IPS-18c (cell line): ENCODE measurements around the gene DYSF.

Experiments
- H3K4me3 ChIP-seq: 2 replicates; pipeline ENCODE4 v1.7.0; 2013; ENCODE audit warnings: low read depth, mild to moderate bottlenecking, low read length, moderate library complexity; ENCODE audit not compliant: insufficient read depth
- H3K9me3 ChIP-seq: one replicate; pipeline ENCODE4 v1.6.1; 2013; ENCODE audit warnings: mild to moderate bottlenecking, low read length, moderate library complexity; ENCODE audit not compliant: control insufficient read depth, insufficient read depth

The DYSF gene

GRCh38 chr2:71505770-71506140 lies 52.4 kb downstream of the DYSF start:
- Histone ChIP-seq H3K4me3 (no peak overlapping the region), H3K9me3 (no peaks in the 10 kb centered on the region)

GRCh38 chr2:71506222-71507153 lies 53.1 kb downstream of the DYSF start:
- no peak overlapping the region for H3K4me3 ChIP-seq
- H3K9me3 ChIP-seq, result no peaks in the 10 kb centered on the region

GRCh38 chr2:71507476-71507875 lies 54.1 kb downstream of the DYSF start:
- no peak overlapping the region for H3K4me3 ChIP-seq
- H3K9me3 ChIP-seq, result no peaks in the 10 kb centered on the region

- H3K9me3 ChIP-seq, result no peaks in the 10 kb centered on the region
- no peak overlapping the region for H3K4me3 ChIP-seq
Measured at GRCh38 chr2:71510196-71510807, 56.9 kb downstream of the DYSF start.

GRCh38 chr2:71510938-71511337 lies 57.6 kb downstream of the DYSF start:
- no peak overlapping the region for H3K4me3 ChIP-seq

GRCh38 chr2:71511776-71512175 lies 58.4 kb downstream of the DYSF start:
- no peaks in the 10 kb centered on the region for H3K9me3 ChIP-seq

More at GRCh38 chr2:71510938-71511337, 57.6 kb downstream of the DYSF start:
- no peaks in the 10 kb centered on the region for H3K9me3 ChIP-seq

GRCh38 chr2:71512386-71512785 lies 59.0 kb downstream of the DYSF start:
- H3K9me3 ChIP-seq, result no peaks in the 10 kb centered on the region

More at GRCh38 chr2:71511776-71512175, 58.4 kb downstream of the DYSF start:
- no peak overlapping the region for H3K4me3 ChIP-seq

GRCh38 chr2:71513096-71513495 lies 59.7 kb downstream of the DYSF start:
- Histone ChIP-seq H3K4me3 (no peak overlapping the region), H3K9me3 (no peaks in the 10 kb centered on the region)

More at GRCh38 chr2:71512386-71512785, 59.0 kb downstream of the DYSF start:
- no peak overlapping the region for H3K4me3 ChIP-seq

GRCh38 chr2:71513721-71514120 lies 60.4 kb downstream of the DYSF start:
- Histone ChIP-seq H3K4me3 (no peak overlapping the region), H3K9me3 (no peaks in the 10 kb centered on the region)

- H3K9me3 ChIP-seq, result no peaks in the 10 kb centered on the region
- no peak overlapping the region for H3K4me3 ChIP-seq
Measured at GRCh38 chr2:71516253-71516888, 63.0 kb downstream of the DYSF start.

- no peaks in the 10 kb centered on the region for H3K9me3 ChIP-seq
Measured at GRCh38 chr2:71517851-71518250, 64.5 kb downstream of the DYSF start.

GRCh38 chr2:71521436-71521950 lies 68.1 kb downstream of the DYSF start:
- Histone ChIP-seq H3K9me3 (no peaks in the 10 kb centered on the region), H3K4me3 (no peak overlapping the region)

More at GRCh38 chr2:71517851-71518250, 64.5 kb downstream of the DYSF start:
- H3K4me3 ChIP-seq, result no peak overlapping the region

- no peaks in the 10 kb centered on the region for H3K9me3 ChIP-seq
Measured at GRCh38 chr2:71524476-71524875, 71.1 kb downstream of the DYSF start.

GRCh38 chr2:71526141-71526540 lies 72.8 kb downstream of the DYSF start:
- H3K4me3 ChIP-seq, result no peak overlapping the region
- H3K9me3 ChIP-seq, result no peaks in the 10 kb centered on the region

More at GRCh38 chr2:71524476-71524875, 71.1 kb downstream of the DYSF start:
- H3K4me3 ChIP-seq, result no peak overlapping the region

- Histone ChIP-seq H3K4me3 (no peak overlapping the region), H3K9me3 (no peaks in the 10 kb centered on the region)
Measured at GRCh38 chr2:71526975-71527374, 73.6 kb downstream of the DYSF start.

- H3K4me3 ChIP-seq, result no peak overlapping the region
Measured at GRCh38 chr2:71528131-71528591, 74.8 kb downstream of the DYSF start.

GRCh38 chr2:71528749-71529148 lies 75.4 kb downstream of the DYSF start:
- Histone ChIP-seq H3K9me3 (no peaks in the 10 kb centered on the region), H3K4me3 (no peak overlapping the region)

More at GRCh38 chr2:71528131-71528591, 74.8 kb downstream of the DYSF start:
- H3K9me3 ChIP-seq, result no peaks in the 10 kb centered on the region
